ENCODE data around the gene MOB2.

The MOB2 gene

GRCh38 chr11:1487851-1488574 is 1.4 kb upstream of the MOB2 start:
- no peak overlapping the region for H3K4me3 ChIP-seq (ENCODE audit: low read depth, low read length)
- in situ Hi-C loops (cut with HindIII; ENCODE audit: low sequenced_read_pairs): no loop called here
- DNase-seq (ENCODE audit: low read depth, low spot score): no peak
- no peak for TF ChIP-seq CTCF (IDR thresholded peaks at IDR 0.05; ENCODE audit: low read depth, low read length)

GRCh38 chr11:1487091-1487850 is 692 bp upstream of the MOB2 start:
- H3K4me3 ChIP-seq (ENCODE audit: low read depth, low read length): no peak overlapping the region
- no peak for DNase-seq (ENCODE audit: low read depth, low spot score)
- TF ChIP-seq CTCF (IDR thresholded peaks at IDR 0.05; ENCODE audit: low read depth, low read length): no peak
- in situ Hi-C loops (cut with HindIII; ENCODE audit: low sequenced_read_pairs): no loop called here

GRCh38 chr11:1485504-1485885 is 1.1 kb downstream of the MOB2 start:
- no peak overlapping the region for H3K4me3 ChIP-seq (ENCODE audit: low read depth, low read length)
- in situ Hi-C loops (cut with HindIII; ENCODE audit: low sequenced_read_pairs): no loop called here
- no peak for DNase-seq (ENCODE audit: low read depth, low spot score)
- TF ChIP-seq CTCF (IDR thresholded peaks at IDR 0.05; ENCODE audit: low read depth, low read length): no peak

GRCh38 chr11:1484695-1485503 is 1.7 kb downstream of the MOB2 start:
- no peak for DNase-seq (ENCODE audit: low read depth, low spot score)
- H3K4me3 ChIP-seq (ENCODE audit: low read depth, low read length): no peak overlapping the region
- in situ Hi-C loops (cut with HindIII; ENCODE audit: low sequenced_read_pairs): no loop called here
- TF ChIP-seq CTCF (IDR thresholded peaks at IDR 0.05; ENCODE audit: low read depth, low read length): no peak

GRCh38 chr11:1484061-1484671 is 2.4 kb downstream of the MOB2 start:
- no peak overlapping the region for H3K4me3 ChIP-seq (ENCODE audit: low read depth, low read length)
- in situ Hi-C loops (cut with HindIII; ENCODE audit: low sequenced_read_pairs): no loop called here

More at GRCh38 chr11:1484061-1484671, 2.4 kb downstream of the MOB2 start:
- TF ChIP-seq CTCF (IDR thresholded peaks at IDR 0.05; ENCODE audit: low read depth, low read length): no peak
- DNase-seq (ENCODE audit: low read depth, low spot score): no peak

All from astrocyte of the spinal cord (primary cell).